ENCODE measurements around the gene TMPRSS12.

- TF ChIP-seq CTCF (conservative IDR thresholded peaks at IDR 0.05; ENCODE audit: low read length) (no peak), EZH2phosphoT487 (IDR thresholded peaks at IDR 0.05; ENCODE audit: borderline replicate concordance) (no peak)
Observed at GRCh38 chr12:50848963-50849362, 6.2 kb downstream of the TMPRSS12 start.
